HepG2 (cell line): Measurements from ENCODE around the gene UNC5C.

ENCODE experiments used
- BCL6 ChIP-seq: IDR thresholded peaks from 2 replicates; pipeline ENCODE4 v1.6.1; 2016; ENCODE audit warnings: missing genetic modification reagents, missing compliant biosample characterization
- PHF8 ChIP-seq: sonication (generic); formaldehyde crosslinking; IDR thresholded peaks from 2 replicates; pipeline ENCODE4 v1.5.0; 2020; ENCODE audit warnings: missing genetic modification reagents

- TF ChIP-seq PHF8 (CRISPR knock-in tag) (no peak), BCL6 (CRISPR knock-in tag) (no peak)
Measured at GRCh38 chr4:95504501-95504900, 44.3 kb downstream of the UNC5C start.
